SK-N-SH (cell line): ENCODE measurements around the gene SLC2A5. TPM values are rescaled to one million over a fixed set of nuclear protein-coding genes. Genes with fewer than 3 reads are reported as not detected.

Experiments used
- CTCF ChIA-PET: fragments of 300-600, 350-600 bp; formaldehyde crosslinking; extraction: SDS; loops from one replicate; lab custom pipeline; 2021; lab: Yijun Ruan, JAX
- POLR2A ChIA-PET: fragments of 350-600 bp; sonication (Branson Sonifier 250); formaldehyde crosslinking; extraction: SDS; loops from one replicate; lab custom pipeline; 2020; ENCODE audit warnings: antibody characterized with exemption, inconsistent platforms; lab: Yijun Ruan, JAX
- DNase-seq: peaks from one replicate; pipeline ENCODE4 v3.0.0; 2012
- H2AFZ ChIP-seq: fragments of 200-600 bp; sonication (generic); 2 replicates; pipeline ENCODE4 v1.8.1; 2016; ENCODE audit warnings: antibody characterized with exemption, mild to moderate bottlenecking, low read depth
- H3F3A ChIP-seq: fragments of 200-600 bp; sonication (generic); replicated peaks from 2 replicates; pipeline ENCODE3; 2016; ENCODE audit warnings: antibody characterized with exemption, mild to moderate bottlenecking; ENCODE audit not compliant: insufficient read depth
- H3K27ac ChIP-seq, 2 experiments: fragments of 200-500 bp in 1 of 2; fragments of 200-600 bp in 1 of 2; sonication (Bioruptor generic) in 1 of 2; sonication (generic), shearing (Covaris generic) in 1 of 2; 2 replicates each; pipeline versions ENCODE4 v1.5.1 to v1.6.1; 2014 to 2016; ENCODE audit warnings: low read depth in 2 of 2, inconsistent platforms in 1 of 2, low read length in 1 of 2, mild to moderate bottlenecking in 1 of 2, mixed read lengths in 1 of 2
- H3K27me3 ChIP-seq: fragments of 200-600 bp; sonication (generic), shearing (Covaris generic); 2 replicates; pipeline ENCODE4 v1.6.1; 2016; ENCODE audit warnings: mixed run types; ENCODE audit not compliant: insufficient read depth
- H3K36me3 ChIP-seq, 2 experiments: fragments of 200-500 bp in 1 of 2; fragments of 200-600 bp in 1 of 2; sonication (Bioruptor generic) in 1 of 2; sonication (generic) in 1 of 2; replicated peaks in 1 of 2; 2 replicates each; pipeline versions ENCODE3 to v1.5.1; 2014 to 2016; ENCODE audit warnings: low read length in 1 of 2, mild to moderate bottlenecking in 1 of 2; ENCODE audit not compliant: insufficient read depth in 2 of 2, control insufficient read depth in 1 of 2
- H3K4me1 ChIP-seq, 2 experiments: fragments of 200-500 bp in 1 of 2; fragments of 200-600 bp in 1 of 2; sonication (Bioruptor generic) in 1 of 2; sonication (generic), shearing (Covaris generic) in 1 of 2; 2 replicates each; pipeline versions ENCODE4 v1.5.1 to v1.6.1; 2014 to 2016; ENCODE audit warnings: low read depth in 1 of 2, low read length in 1 of 2, mixed run types in 1 of 2; ENCODE audit not compliant: insufficient read depth in 2 of 2, control insufficient read depth in 1 of 2
- H3K4me2 ChIP-seq: fragments of 200-600 bp; sonication (generic), shearing (Covaris generic); 2 replicates; pipeline ENCODE4 v1.6.1; 2017; ENCODE audit warnings: mixed run types
- H3K4me3 ChIP-seq, 2 experiments: fragments of 200-500 bp in 1 of 2; fragments of 200-600 bp in 1 of 2; sonication (Bioruptor generic) in 1 of 2; sonication (generic), shearing (Covaris generic) in 1 of 2; 2 replicates each; pipeline versions ENCODE4 v1.5.1 to v1.8.1; 2014 to 2016; ENCODE audit warnings: low read depth in 2 of 2, inconsistent platforms in 1 of 2, low read length in 1 of 2, mild to moderate bottlenecking in 1 of 2, mixed read lengths in 1 of 2, moderate library complexity in 1 of 2
- H3K79me2 ChIP-seq: fragments of 200-600 bp; sonication (generic); 2 replicates; pipeline ENCODE4 v1.8.1; 2017; ENCODE audit warnings: mild to moderate bottlenecking; ENCODE audit not compliant: insufficient read depth
- H3K9ac ChIP-seq: fragments of 200-600 bp; sonication (generic); 2 replicates; pipeline ENCODE4 v1.6.1; 2017; ENCODE audit warnings: mixed run types
- H3K9me2 ChIP-seq: fragments of 200-600 bp; sonication (generic); 2 replicates; pipeline ENCODE4 v1.6.1; 2017; ENCODE audit warnings: mixed run types
- H3K9me3 ChIP-seq: fragments of 200-600 bp; sonication (generic); 2 replicates; pipeline ENCODE4 v1.6.1; 2017; ENCODE audit warnings: mixed run types, mild to moderate bottlenecking, moderate library complexity
- H4K20me1 ChIP-seq: fragments of 200-600 bp; sonication (generic); 2 replicates; pipeline ENCODE4 v1.6.1; 2017; ENCODE audit warnings: mild to moderate bottlenecking, mixed run types; ENCODE audit not compliant: insufficient read depth
- ELF1 ChIP-seq: IDR thresholded peaks from 2 replicates; pipeline ENCODE4 v1.4.0; 2012
- FOSL2 ChIP-seq: IDR thresholded peaks from 2 replicates; pipeline ENCODE4 v1.4.0; 2012; ENCODE audit warnings: low read depth, mild to moderate bottlenecking, moderate library complexity, borderline replicate concordance
- FOXJ3 ChIP-seq: sonication (generic); formaldehyde crosslinking; IDR thresholded peaks from 2 replicates; pipeline ENCODE4 v1.5.1; 2020; ENCODE audit warnings: mild to moderate bottlenecking, missing genetic modification reagents
- FOXM1 ChIP-seq: IDR thresholded peaks from 2 replicates; pipeline ENCODE4 v1.4.0; 2012; ENCODE audit warnings: low read depth, mild to moderate bottlenecking
- GABPA ChIP-seq: IDR thresholded peaks from 2 replicates; pipeline ENCODE4 v1.4.0; 2012; ENCODE audit warnings: low read depth, mild to moderate bottlenecking
- IRF3 ChIP-seq: fragments of 150-350 bp; IDR thresholded peaks from 2 replicates; pipeline ENCODE4 v1.6.1; 2016; ENCODE audit warnings: mild to moderate bottlenecking, low read depth, low read length
- MAX ChIP-seq: IDR thresholded peaks from 2 replicates; pipeline ENCODE4 v1.4.0; 2012; ENCODE audit warnings: low read depth
- NFIC ChIP-seq: IDR thresholded peaks from 2 replicates; pipeline ENCODE4 v1.4.0; 2012; ENCODE audit warnings: borderline replicate concordance
- NRF1 ChIP-seq: IDR thresholded peaks from 2 replicates; pipeline ENCODE4 v1.6.1; 2012; ENCODE audit warnings: low read depth, mild to moderate bottlenecking, low read length
- RXRA ChIP-seq: IDR thresholded peaks from 2 replicates; pipeline ENCODE4 v1.4.0; 2012; ENCODE audit warnings: low read depth, mild to moderate bottlenecking, borderline replicate concordance
- SIN3A ChIP-seq: IDR thresholded peaks from 2 replicates; pipeline ENCODE4 v1.6.1; 2012; ENCODE audit warnings: low read depth, mild to moderate bottlenecking, low read length, moderate library complexity, borderline replicate concordance
- TAF1 ChIP-seq: IDR thresholded peaks from 2 replicates; pipeline ENCODE4 v1.6.1; 2012; ENCODE audit warnings: low read depth, mild to moderate bottlenecking, low read length, moderate library complexity, borderline replicate concordance
- TCF12 ChIP-seq: IDR thresholded peaks from 2 replicates; pipeline ENCODE4 v1.4.0; 2012
- TEAD4 ChIP-seq: IDR thresholded peaks from 2 replicates; pipeline ENCODE4 v1.4.0; 2012; ENCODE audit warnings: mild to moderate bottlenecking, borderline replicate concordance; ENCODE audit not compliant: insufficient read depth
- USF1 ChIP-seq: IDR thresholded peaks from 2 replicates; pipeline ENCODE4 v1.4.0; 2012; ENCODE audit warnings: low read depth, borderline replicate concordance
- YY1 ChIP-seq: IDR thresholded peaks from 2 replicates; pipeline ENCODE4 v1.4.0; 2012; ENCODE audit warnings: low read depth, mild to moderate bottlenecking
- WGBS: methylation state at CpG from one replicate; pipeline ENCODE4 v1.1.6; 2017; ENCODE audit warnings: low lambda C conversion rate; 5-methylcytosine and 5-hydroxymethylcytosine counted together
- polyA plus RNA-seq, 3 experiments: library from polyadenylated mRNA; depleted of rRNA; stranded (reverse); fragments of >200 nt; gene quantifications; 2 replicates each; pipeline ENCODE4 v1.2.3, GENCODE V29; 2012
- TF ChIP-seq, protein P1 (sequence below): IDR thresholded peaks from 2 replicates; pipeline ENCODE4 v1.4.0; 2012; ENCODE audit warnings: low read depth, borderline replicate concordance
- TF ChIP-seq, protein P2 (sequence below): fragments of 200-600 bp; sonication (generic); IDR thresholded peaks from 2 replicates; pipeline ENCODE4 v1.6.1; 2017; ENCODE audit warnings: antibody characterized with exemption, mild to moderate bottlenecking, moderate library complexity

Gene SLC2A5
- polyA plus RNA-seq, 1 of the 3 experiments (the other 2 are of a cell fraction): 0.02 TPM

DNA sequence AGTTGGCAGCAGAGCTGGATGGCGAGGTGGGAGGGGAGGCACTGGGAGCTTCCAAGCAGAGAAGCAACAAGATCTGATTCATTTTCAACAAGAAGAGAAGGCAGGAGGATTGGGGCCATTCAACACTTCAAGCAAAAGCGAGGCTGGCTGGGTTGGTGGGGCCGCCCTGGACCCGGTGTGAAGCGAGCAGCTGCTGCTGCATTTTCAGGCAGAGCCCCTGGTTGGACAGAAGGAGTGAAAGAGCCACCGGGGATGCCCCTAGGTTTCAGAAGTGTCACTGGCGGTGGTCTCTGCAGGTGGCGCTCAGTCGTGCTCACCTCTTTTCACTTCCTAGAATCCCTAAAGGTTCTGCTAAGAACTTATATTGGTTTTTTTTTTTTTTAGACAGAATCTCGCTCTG is 61.2 kb downstream of the SLC2A5 start:
- Histone ChIP-seq H3K79me2 (no peaks in the 10 kb centered on the region), H3K9me3 (no peaks in the 10 kb centered on the region), H3K36me3 (no peaks in the 10 kb centered on the region), H3K4me1 (no peaks in the 10 kb centered on the region), H3K27me3 (no peaks in the 10 kb centered on the region), H3K4me2 (no peak overlapping the region), H3K9me2 (no peaks in the 10 kb centered on the region), H4K20me1 (no peaks in the 10 kb centered on the region), H3K27ac (no peak overlapping the region), H3F3A (no peaks in the 10 kb centered on the region), H2AFZ (no peak overlapping the region), H3K9ac (no peak overlapping the region), H3K4me3 (no peak overlapping the region)
- 77% methylated on average over 9 of the region's 10 CpGs for WGBS
- no peak for TF ChIP-seq TCF12
- ChIA-PET POLR2A (no interaction called here), CTCF (interaction anchor here (0.6 to 1.4 kb wide), 4 partner anchors 18 to 90 kb away, joined by 3 to 4 read pairs (median 3); no protein-coding TSS in a partner anchor)
- DNase-seq: no peak

DNA sequence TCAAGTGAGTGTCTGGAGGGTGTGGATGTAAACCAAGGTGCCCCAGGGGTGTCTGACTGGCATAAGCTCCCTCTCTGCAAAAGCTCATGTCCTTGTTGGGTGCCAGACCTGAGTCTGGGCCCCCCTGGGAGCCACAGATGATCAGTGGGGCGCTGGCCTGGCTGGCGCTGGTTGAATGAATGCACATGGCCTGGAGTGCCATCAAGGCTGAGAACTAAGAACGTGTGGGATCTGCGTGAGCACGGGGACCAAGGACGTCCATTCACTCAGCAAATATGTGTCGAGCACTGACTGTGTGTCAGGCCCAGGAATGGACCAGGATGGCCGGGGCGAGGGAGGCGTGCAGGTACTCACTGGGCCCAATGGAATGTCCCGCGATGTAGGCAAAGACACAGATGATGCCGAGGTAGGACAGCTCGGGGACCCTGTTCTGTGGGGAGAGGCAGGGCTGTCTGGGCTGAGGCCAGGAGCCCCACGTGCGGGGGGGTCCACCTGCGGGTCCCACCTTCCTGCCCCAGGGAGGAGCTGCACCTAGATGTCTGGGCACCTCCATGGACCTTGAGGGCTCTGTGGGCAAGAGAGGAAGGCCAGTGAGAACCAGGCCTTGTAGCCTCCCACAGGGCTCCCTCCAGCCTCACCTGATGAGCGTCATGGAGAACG is 62.3 kb downstream of the SLC2A5 start:
- Histone ChIP-seq H3K4me2 (no peak overlapping the region), H3K27me3 (no peaks in the 10 kb centered on the region), H3K4me3 (no peak overlapping the region), H3K79me2 (no peaks in the 10 kb centered on the region), H2AFZ (no peak overlapping the region), H3K9me2 (no peaks in the 10 kb centered on the region), H3K27ac (no peak overlapping the region), H3K36me3 (no peaks in the 10 kb centered on the region), H4K20me1 (no peaks in the 10 kb centered on the region), H3K9ac (no peak overlapping the region), H3K9me3 (no peaks in the 10 kb centered on the region), H3F3A (no peaks in the 10 kb centered on the region), H3K4me1 (no peaks in the 10 kb centered on the region)
- ChIA-PET CTCF (interaction anchor here (0.5 to 1.4 kb wide), 4 partner anchors 18 to 786 kb away, joined by 3 to 4 read pairs (median 4); no protein-coding TSS in a partner anchor), POLR2A (no interaction called here)
- no peak for TF ChIP-seq GABPA
- TF ChIP-seq NRF1: no peak
- no peak for TF ChIP-seq IRF3
- TF ChIP-seq FOXM1: no peak
- TF ChIP-seq RXRA: no peak
- TF ChIP-seq, protein P1, sequence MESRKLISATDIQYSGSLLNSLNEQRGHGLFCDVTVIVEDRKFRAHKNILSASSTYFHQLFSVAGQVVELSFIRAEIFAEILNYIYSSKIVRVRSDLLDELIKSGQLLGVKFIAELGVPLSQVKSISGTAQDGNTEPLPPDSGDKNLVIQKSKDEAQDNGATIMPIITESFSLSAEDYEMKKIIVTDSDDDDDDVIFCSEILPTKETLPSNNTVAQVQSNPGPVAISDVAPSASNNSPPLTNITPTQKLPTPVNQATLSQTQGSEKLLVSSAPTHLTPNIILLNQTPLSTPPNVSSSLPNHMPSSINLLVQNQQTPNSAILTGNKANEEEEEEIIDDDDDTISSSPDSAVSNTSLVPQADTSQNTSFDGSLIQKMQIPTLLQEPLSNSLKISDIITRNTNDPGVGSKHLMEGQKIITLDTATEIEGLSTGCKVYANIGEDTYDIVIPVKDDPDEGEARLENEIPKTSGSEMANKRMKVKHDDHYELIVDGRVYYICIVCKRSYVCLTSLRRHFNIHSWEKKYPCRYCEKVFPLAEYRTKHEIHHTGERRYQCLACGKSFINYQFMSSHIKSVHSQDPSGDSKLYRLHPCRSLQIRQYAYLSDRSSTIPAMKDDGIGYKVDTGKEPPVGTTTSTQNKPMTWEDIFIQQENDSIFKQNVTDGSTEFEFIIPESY: no peak
- no peak for TF ChIP-seq TEAD4
- TF ChIP-seq NFIC: no peak
- no peak for TF ChIP-seq ELF1
- TF ChIP-seq FOXJ3 (CRISPR knock-in tag): no peak
- no peak for TF ChIP-seq TAF1
- TF ChIP-seq SIN3A: no peak
- TF ChIP-seq YY1: no peak
- TF ChIP-seq, protein P2, sequence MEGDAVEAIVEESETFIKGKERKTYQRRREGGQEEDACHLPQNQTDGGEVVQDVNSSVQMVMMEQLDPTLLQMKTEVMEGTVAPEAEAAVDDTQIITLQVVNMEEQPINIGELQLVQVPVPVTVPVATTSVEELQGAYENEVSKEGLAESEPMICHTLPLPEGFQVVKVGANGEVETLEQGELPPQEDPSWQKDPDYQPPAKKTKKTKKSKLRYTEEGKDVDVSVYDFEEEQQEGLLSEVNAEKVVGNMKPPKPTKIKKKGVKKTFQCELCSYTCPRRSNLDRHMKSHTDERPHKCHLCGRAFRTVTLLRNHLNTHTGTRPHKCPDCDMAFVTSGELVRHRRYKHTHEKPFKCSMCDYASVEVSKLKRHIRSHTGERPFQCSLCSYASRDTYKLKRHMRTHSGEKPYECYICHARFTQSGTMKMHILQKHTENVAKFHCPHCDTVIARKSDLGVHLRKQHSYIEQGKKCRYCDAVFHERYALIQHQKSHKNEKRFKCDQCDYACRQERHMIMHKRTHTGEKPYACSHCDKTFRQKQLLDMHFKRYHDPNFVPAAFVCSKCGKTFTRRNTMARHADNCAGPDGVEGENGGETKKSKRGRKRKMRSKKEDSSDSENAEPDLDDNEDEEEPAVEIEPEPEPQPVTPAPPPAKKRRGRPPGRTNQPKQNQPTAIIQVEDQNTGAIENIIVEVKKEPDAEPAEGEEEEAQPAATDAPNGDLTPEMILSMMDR: no peak
- no peak for TF ChIP-seq USF1
- no peak for TF ChIP-seq MAX
- no peak for TF ChIP-seq FOSL2
- DNase-seq: no peak
- WGBS: 78% methylated on average over 15 of the region's 19 CpGs
